ENCODE measurements around the gene KIAA1958. TPM values are rescaled to one million over a fixed set of nuclear protein-coding genes. Genes with fewer than 3 reads are reported as not detected.

The KIAA1958 gene
- total and polyA plus RNA-seq, 5 experiments from 2014 or later, result 2.6 to 11.8 (median 4.3) TPM

- peaks cover 7 to 18% (median 9%) of the 10 kb centered on the region in 4 donors for H3K4me1 Mint-ChIP-seq
- ATAC-seq (no peak), DNase-seq (no peak)
- POLR2A ChIA-PET, result no interaction called here
- no peak overlapping the region for H3K27ac Mint-ChIP-seq
- H3K36me3 Mint-ChIP-seq, result peaks cover 0 to 2% (median 0%) of the 10 kb centered on the region in 3 donors
- no peak overlapping the region for H3K4me3 Mint-ChIP-seq
- no peaks in the 10 kb centered on the region for H3K27me3 Mint-ChIP-seq
- H3K9me3 Mint-ChIP-seq, result peaks cover 0 to 2% (median 0%) of the 10 kb centered on the region in 9 donors
Observed at GRCh38 chr9:112552229-112553056, 65.8 kb downstream of the KIAA1958 start.

DNA sequence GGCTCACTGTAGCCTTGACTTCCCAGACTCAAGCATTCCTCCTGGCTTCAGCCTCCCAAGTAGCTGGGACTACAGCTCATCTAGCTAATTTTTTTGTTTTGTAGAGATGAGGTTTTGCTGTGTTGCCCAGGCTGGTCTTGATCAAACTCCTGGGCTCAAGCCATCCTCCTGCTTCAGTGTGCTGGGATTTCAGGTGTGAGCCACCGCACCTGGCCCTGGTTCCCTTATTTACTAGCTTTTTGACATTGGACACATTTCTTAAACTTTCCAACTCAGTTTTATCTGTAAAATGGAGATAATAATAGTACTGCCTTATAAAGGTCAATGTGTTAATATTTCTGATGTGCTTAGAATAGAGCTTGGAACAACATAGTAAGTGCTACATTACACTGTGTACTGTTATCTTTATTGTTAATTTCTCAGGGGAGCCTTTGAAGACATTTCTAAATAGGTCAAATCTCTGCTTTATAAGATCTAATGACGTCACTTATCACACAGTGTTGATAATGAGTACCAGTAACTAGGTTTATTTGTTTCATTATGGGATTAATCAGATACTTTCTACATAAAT, 66.7 kb downstream of the KIAA1958 start:
- no peak for DNase-seq
- no peaks in the 10 kb centered on the region for H3K27me3 Mint-ChIP-seq
- POLR2A ChIA-PET, result no interaction called here
- no peak for ATAC-seq
- peaks cover 0 to 2% (median 0%) of the 10 kb centered on the region in 3 donors for H3K36me3 Mint-ChIP-seq
- peaks cover 0 to under 1% (median 0%) of the 10 kb centered on the region in 9 donors for H3K9me3 Mint-ChIP-seq
- no peak overlapping the region for H3K27ac Mint-ChIP-seq
- H3K4me1 Mint-ChIP-seq, result peaks cover 7 to 14% (median 8%) of the 10 kb centered on the region in 4 donors
- no peak overlapping the region for H3K4me3 Mint-ChIP-seq

- Mint-ChIP-seq H3K27me3 (no peaks in the 10 kb centered on the region), H3K9me3 (no peaks in the 10 kb centered on the region), H3K4me1 (peaks cover 2 to 10% (median 5%) of the 10 kb centered on the region in 4 donors), H3K4me3 (no peak overlapping the region), H3K36me3 (peaks cover 0 to 2% (median 0%) of the 10 kb centered on the region in 3 donors), H3K27ac (no peak overlapping the region)
- no peak for DNase-seq
- POLR2A ChIA-PET, result no interaction called here
- ATAC-seq, result no peak
Observed at GRCh38 chr9:112554516-112554915, 67.9 kb downstream of the KIAA1958 start.

DNA sequence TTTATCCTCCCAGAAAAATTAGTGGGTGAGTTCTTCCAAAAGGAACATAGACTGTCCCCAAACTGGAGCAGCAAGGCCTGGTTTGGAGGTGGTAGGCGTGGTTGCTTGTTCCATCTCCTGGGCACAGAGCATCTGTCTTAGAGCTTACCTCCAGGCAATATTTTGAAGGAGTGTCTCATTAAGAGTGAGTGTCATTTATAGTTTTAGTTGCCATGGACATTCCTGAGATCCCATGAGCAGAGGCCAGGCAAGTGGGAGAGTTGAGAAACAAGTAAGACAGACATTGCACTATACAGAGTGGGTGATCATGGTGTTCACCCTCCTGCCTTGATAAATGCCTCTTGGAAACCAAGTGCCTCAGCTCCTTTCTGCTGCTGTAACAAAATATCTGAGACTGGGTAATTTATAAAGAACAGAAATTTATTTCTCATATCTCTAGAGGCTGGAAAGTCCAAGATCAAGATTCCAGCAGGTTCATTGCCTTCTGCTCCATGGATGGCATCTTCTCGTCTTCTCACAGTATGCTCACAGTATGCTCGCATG, 68.5 kb downstream of the KIAA1958 start:
- no peaks in the 10 kb centered on the region for H3K9me3 Mint-ChIP-seq
- H3K4me3 Mint-ChIP-seq, result no peak overlapping the region
- H3K36me3 Mint-ChIP-seq, result peaks cover 0 to 2% (median 0%) of the 10 kb centered on the region in 3 donors
- POLR2A ChIA-PET, result no interaction called here
- DNase-seq, result no peak
- peaks cover 0 to 7% (median 4%) of the 10 kb centered on the region in 4 donors for H3K4me1 Mint-ChIP-seq
- H3K27ac Mint-ChIP-seq, result no peak overlapping the region
- no peak for ATAC-seq
- H3K27me3 Mint-ChIP-seq, result no peaks in the 10 kb centered on the region

DNA sequence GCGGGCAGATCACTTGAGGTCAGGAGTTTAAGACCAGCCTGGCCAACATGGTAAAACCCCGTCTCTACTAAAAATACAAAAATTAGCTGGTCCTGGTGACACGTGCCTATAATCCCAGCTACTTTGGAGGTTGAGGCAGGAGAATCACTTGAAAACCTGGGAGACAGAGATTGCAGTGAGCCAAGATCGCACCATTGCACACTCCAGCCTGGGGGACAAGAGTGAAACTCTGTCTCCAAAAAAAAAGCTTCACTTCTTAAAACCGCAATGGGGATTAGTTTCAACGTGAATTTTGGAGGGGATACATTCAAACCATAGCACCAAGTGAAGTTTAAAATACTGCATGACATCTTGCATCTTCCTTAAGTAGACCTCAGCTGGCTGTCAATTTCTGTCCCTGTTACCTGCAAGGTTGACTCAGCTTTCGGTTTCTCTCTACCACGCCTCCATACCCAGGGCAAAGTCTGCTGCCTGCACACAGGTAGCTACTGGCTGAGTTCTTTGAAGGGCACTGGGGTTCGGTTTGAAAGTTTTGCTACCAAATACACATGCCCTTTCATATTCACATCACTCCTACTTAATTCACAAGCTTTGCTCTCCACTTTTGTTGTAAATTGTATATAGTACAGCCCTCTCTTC, 69.3 kb downstream of the KIAA1958 start:
- ATAC-seq (no peak), DNase-seq (no peak)
- Mint-ChIP-seq H3K27ac (peak overlapping the region in 3 of 10 donors; percentile 15 to 44 (median 33)), H3K4me1 (peaks cover 0 to 7% (median 4%) of the 10 kb centered on the region in 4 donors), H3K9me3 (no peaks in the 10 kb centered on the region), H3K36me3 (peaks cover 0 to 2% (median 0%) of the 10 kb centered on the region in 3 donors), H3K27me3 (no peaks in the 10 kb centered on the region), H3K4me3 (no peak overlapping the region)
- POLR2A ChIA-PET, result no interaction called here

DNA sequence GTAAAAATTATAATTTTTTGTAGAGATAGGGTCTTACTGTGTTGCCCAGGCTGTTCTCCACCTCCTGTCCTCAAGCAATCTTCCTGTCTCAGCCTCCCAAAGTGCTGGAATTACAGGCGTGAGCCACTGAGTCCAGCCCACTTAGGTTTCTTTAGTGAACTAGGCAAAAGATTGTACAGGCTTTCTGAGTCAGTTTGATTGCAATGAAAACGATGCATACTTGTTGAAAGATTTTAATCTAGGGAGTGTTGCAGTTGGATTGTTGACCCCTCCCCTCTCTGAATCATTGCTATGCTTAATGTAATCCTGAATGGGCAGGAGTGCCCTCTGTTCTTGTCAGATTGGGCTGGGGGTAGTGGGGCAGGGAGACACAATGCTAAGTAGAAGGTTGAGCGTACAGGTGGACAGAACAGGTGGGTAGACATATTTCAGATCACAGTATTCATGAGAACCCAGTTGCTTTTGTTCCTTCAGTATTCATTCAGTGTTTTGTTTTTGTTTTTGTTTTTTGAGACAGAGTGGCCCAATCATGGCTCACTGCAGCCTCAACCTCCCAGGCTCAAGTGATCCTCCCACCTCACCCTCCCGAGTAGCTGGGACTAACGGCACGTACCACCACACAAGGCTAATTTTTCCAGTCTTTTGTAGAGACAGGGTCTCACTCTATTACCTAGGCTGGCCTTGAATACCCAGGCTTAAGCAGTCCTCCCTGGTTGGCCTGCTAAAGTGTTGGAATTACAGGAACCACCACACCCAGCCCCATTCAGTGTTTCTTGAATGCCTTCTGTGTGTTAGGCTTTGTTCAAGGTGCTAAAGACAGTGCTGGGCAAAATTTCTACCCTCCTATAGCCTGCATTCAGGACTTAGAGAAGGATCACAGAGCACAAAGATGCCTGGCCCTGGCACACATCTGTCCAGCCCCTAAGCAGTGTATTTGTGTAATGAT, 70.1 kb downstream of the KIAA1958 start:
- ATAC-seq (no peak), DNase-seq (no peak)
- Mint-ChIP-seq H3K9me3 (no peaks in the 10 kb centered on the region), H3K36me3 (peaks cover 0 to 2% (median 0%) of the 10 kb centered on the region in 3 donors), H3K4me3 (no peak overlapping the region), H3K27ac (peak overlapping the region in 1 of 10 donors; percentile 33), H3K27me3 (no peaks in the 10 kb centered on the region), H3K4me1 (peaks cover 0 to 7% (median 4%) of the 10 kb centered on the region in 4 donors)
- POLR2A ChIA-PET, result no interaction called here

GRCh38 chr9:112558476-112558875, 71.8 kb downstream of the KIAA1958 start:
- DNase-seq (no peak), ATAC-seq (no peak)
- no peaks in the 10 kb centered on the region for H3K27me3 Mint-ChIP-seq
- peaks cover 0 to 1% (median 0%) of the 10 kb centered on the region in 9 donors for H3K9me3 Mint-ChIP-seq
- peaks cover 0 to 6% (median 3%) of the 10 kb centered on the region in 4 donors for H3K4me1 Mint-ChIP-seq
- POLR2A ChIA-PET, result no interaction called here
- peaks cover 0 to 5% (median 0%) of the 10 kb centered on the region in 3 donors for H3K36me3 Mint-ChIP-seq
- peak overlapping the region in 1 of 10 donors; percentile 14 for H3K27ac Mint-ChIP-seq
- no peak overlapping the region for H3K4me3 Mint-ChIP-seq

DNA sequence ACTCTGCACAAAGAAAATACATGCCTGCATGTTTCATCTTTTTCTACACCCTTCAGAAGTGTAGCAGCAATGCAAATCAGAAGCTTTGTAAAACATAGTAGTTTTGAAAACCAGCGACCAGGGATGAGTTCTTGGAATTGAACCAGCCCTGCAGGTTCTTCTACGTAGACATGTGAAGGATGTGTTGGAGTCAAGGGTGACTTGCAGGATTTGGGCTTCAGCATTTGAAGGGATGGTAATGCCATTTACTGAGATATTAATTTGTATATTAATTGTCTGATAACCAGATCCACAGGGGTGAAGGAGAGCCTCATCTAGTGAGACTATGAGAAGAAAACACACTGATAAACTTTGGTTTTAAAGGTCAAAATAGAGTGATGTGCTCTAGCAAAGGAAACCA, 72.4 kb downstream of the KIAA1958 start:
- Mint-ChIP-seq H3K9me3 (peaks cover 0 to 5% (median 0%) of the 10 kb centered on the region in 9 donors), H3K4me3 (no peak overlapping the region), H3K27ac (no peak overlapping the region), H3K36me3 (peaks cover 0 to 10% (median 0%) of the 10 kb centered on the region in 3 donors), H3K4me1 (peaks cover 0 to 6% (median 3%) of the 10 kb centered on the region in 4 donors), H3K27me3 (no peaks in the 10 kb centered on the region)
- POLR2A ChIA-PET, result no interaction called here
- DNase-seq, result no peak
- no peak for ATAC-seq

DNA sequence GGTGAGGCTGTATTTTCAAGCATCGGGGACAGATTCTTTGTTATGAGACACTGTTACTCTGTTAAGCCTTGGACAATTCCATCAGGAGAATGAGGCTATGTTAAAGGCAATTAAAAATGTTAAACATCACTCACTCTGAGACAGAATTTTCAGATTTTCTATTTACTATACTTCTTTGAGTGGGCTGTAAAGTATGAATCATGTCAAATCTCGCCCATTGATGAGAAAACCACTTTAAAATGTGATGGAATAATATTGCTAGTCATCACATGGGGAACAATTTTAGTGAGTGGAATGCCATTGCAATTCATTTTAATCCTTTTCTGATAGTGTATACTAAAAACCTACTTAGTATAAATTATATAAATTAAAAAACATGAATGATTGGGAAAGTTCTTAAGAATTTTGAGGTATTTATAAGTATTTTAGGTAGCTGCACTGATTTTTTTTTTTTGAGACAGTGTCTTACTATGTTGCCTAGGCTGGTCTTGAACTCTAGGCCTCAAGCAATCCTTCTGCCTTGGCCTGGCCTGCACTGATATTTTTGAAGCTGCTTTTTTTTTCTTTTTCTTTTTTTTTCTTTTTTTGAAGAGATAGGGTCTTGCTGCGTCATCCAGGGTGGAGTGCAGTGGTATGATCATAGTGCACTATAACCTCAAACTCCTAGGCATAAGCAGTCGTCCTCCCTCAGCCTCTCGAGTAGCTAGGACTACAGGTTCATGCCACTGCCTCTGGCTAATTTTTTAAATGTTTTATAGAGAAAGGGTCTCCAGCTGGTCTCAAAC, 73.2 kb downstream of the KIAA1958 start:
- no peak for ATAC-seq
- POLR2A ChIA-PET, result no interaction called here
- no peak overlapping the region for H3K4me3 Mint-ChIP-seq

DNA sequence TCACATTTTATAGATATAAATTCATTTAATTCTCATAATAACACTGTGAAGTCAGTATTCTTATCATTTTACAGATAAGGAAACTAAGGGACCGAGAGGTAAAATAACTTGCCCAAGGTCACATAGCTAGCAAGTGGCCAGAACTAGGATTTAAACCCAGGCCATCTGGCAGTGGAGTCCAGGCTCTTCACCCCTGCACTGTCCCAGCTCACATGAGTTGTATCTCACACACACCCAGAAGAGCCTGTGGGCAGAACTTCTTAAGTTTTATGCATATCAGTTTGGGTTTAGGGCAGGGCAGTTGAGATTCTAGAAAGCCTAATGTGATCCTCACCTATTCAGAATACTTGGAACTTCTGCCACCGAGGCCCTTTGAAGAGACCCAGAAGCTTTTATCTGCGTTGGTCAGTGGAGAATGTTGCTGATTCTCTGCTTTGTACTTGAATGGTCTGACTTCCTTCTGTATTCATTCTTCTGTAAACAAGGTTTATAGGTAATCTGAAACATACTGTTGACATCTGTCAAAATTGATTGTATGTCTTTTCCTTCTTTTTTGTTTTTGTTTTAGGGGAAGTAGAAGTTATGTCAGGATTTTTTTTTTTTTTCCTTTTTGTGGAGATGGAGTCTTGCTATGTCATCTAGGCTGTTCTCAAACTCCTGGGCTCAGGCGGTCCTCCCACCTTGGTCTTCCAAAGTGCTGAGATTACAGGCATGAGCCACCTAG, 75.8 kb downstream of the KIAA1958 start:
- Mint-ChIP-seq H3K36me3 (peaks cover 0 to 10% (median 0%) of the 10 kb centered on the region in 3 donors), H3K27me3 (no peaks in the 10 kb centered on the region), H3K4me3 (no peak overlapping the region), H3K4me1 (peaks cover 0 to 6% (median 2%) of the 10 kb centered on the region in 4 donors), H3K27ac (peak overlapping the region in 1 of 10 donors; percentile 4), H3K9me3 (peaks cover 0 to 5% (median 0%) of the 10 kb centered on the region in 9 donors)
- POLR2A ChIA-PET, result no interaction called here
- DNase-seq (no peak), ATAC-seq (no peak)

More for the DNA sequence above, 73.2 kb downstream of the KIAA1958 start:
- peak overlapping the region in 1 of 10 donors; percentile 1 for H3K27ac Mint-ChIP-seq
- H3K27me3 Mint-ChIP-seq, result no peaks in the 10 kb centered on the region
- no peak for DNase-seq
- peaks cover 0 to 6% (median 3%) of the 10 kb centered on the region in 4 donors for H3K4me1 Mint-ChIP-seq
- peaks cover 0 to 5% (median 0%) of the 10 kb centered on the region in 9 donors for H3K9me3 Mint-ChIP-seq
- peaks cover 0 to 12% (median 0%) of the 10 kb centered on the region in 3 donors for H3K36me3 Mint-ChIP-seq

DNA sequence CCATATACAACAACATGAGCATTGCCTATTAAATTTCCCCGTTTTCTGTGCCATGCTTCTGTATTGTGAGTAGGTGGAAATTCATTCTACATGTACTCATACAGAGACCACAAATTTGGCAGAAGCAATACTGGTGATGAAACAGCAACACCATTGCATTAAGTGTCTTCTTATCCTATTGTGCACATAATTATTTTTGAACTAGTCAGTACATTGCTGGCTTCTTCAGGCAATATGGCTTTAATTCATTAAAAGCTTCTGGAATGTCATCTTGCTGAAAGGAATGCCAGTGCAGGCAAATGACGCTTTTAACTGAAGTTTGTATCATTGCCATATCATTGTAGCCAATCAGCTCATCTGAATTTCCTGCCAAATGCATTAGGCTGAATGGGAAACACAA, 82.6 kb downstream of the KIAA1958 start:
- peaks cover 0 to 8% (median 6%) of the 10 kb centered on the region in 3 donors for H3K36me3 Mint-ChIP-seq

More for the DNA sequence above, 82.6 kb downstream of the KIAA1958 start:
- H3K27ac Mint-ChIP-seq, result no peak overlapping the region
- H3K9me3 Mint-ChIP-seq, result peaks cover 0 to under 1% (median 0%) of the 10 kb centered on the region in 9 donors
- H3K4me1 Mint-ChIP-seq, result peaks cover 0 to 23% (median 2%) of the 10 kb centered on the region in 4 donors
- DNase-seq, result no peak
- ATAC-seq, result no peak
- no peaks in the 10 kb centered on the region for H3K27me3 Mint-ChIP-seq
- H3K4me3 Mint-ChIP-seq, result no peak overlapping the region
- POLR2A ChIA-PET, result interaction anchor here (0.6 kb wide), 1 partner anchor 35 kb away, joined by 3 read pairs; no protein-coding TSS in a partner anchor
